ENCODE data around the gene AGBL4.

GRCh38 chr1:48710318-48710717, 1313.4 kb downstream of the AGBL4 start:
- no peak for TF ChIP-seq GATAD2B (IDR thresholded peaks at IDR 0.05; ENCODE audit: borderline replicate concordance)
- TF ChIP-seq TAF1 (IDR thresholded peaks at IDR 0.05; ENCODE audit: control insufficient read depth, extremely low read depth, insufficient read depth, low read length, severe bottlenecking) = no peak
- TF ChIP-seq NCOA2 (IDR thresholded peaks at IDR 0.05; ENCODE audit: partially characterized antibody in 2 of 2) = no peak
- TF ChIP-seq CTCF (IDR thresholded peaks at IDR 0.05 in 2 of 3, conservative IDR thresholded peaks at IDR 0.05 in 1 of 3; ENCODE audit: insufficient read depth in 2 of 3, low read depth in 1 of 3, low read length in 3 of 3) = no peak
- no peak for TF ChIP-seq TOE1 (IDR thresholded peaks at IDR 0.05; ENCODE audit: borderline replicate concordance)
- no peak for TF ChIP-seq TOE1 (CRISPR knock-in tag; IDR thresholded peaks at IDR 0.05; ENCODE audit: borderline replicate concordance, low read depth)
- TF ChIP-seq ARID2 (IDR thresholded peaks at IDR 0.05) = no peak
- TF ChIP-seq POLR2A (conservative IDR thresholded peaks at IDR 0.05) = no peak
- no peak for TF ChIP-seq HMGXB4 (CRISPR knock-in tag; IDR thresholded peaks at IDR 0.05)
- no peak for TF ChIP-seq KDM5B (IDR thresholded peaks at IDR 0.05; ENCODE audit: insufficient replicate concordance, low read depth, low read length)
- no peak for TF ChIP-seq EP300 (IDR thresholded peaks at IDR 0.05; ENCODE audit: low read length)
- no peak for TF ChIP-seq DLX4 (CRISPR knock-in tag; IDR thresholded peaks at IDR 0.05)
- no peak for TF ChIP-seq FOS (IDR thresholded peaks at IDR 0.05; ENCODE audit: extremely low read depth, insufficient read length)
- TF ChIP-seq ZZZ3 (IDR thresholded peaks at IDR 0.05) = no peak
- no peak for TF ChIP-seq USF2 (CRISPR knock-in tag; IDR thresholded peaks at IDR 0.05)
